Cardiac septum (tissue), 1 donor: Measurements from ENCODE around the gene PLEKHM2. TPM values are rescaled to one million over a fixed set of nuclear protein-coding genes. Genes with fewer than 3 reads are reported as not detected.
A peak's percentile ranks its signal among the peaks of the same experiment; 100 is the strongest.
"Not testable (repeated sequence)": the region's sequence is repeated elsewhere in the genome, so short reads cannot be mapped to it uniquely, and the experiment has no call there.

ENCODE experiments used
- DNase-seq: peaks from one replicate; pipeline ENCODE4 v3.0.0-alpha.2; 2020; ENCODE audit warnings: low spot score
- intact Hi-C: fragments of 100-400 bp; cut with DNase I; formaldehyde crosslinking; loops from one replicate; pipeline ENCODE4 v1.14.0; 2022
- total RNA-seq: library from RNA; stranded (reverse); fragmentation: NEBNext Ultra II Directional; extraction: Animal tissue kit (Norgen Biotek cat#: 25700); gene quantifications from one replicate; pipeline ENCODE4 v1.2.1, GENCODE V29; 2021
- donor health status: DM: no; HTN: no; CAD: no.

PLEKHM2 gene
- total RNA-seq, 1 donor from 2014 or later, result 93.1 TPM

- intact Hi-C loops, result no loop called here
- DNase-seq, result no peak
These were observed 9.3 kb downstream of the PLEKHM2 start for GRCh38 chr1:15693371-15693770.

- no peak for DNase-seq
- intact Hi-C loops, result no loop called here
These were observed 12.9 kb downstream of the PLEKHM2 start for GRCh38 chr1:15696956-15697521.

- intact Hi-C loops, result no loop called here
- DNase-seq, result no peak
These were observed 14.1 kb downstream of the PLEKHM2 start for GRCh38 chr1:15698201-15698600.

DNA sequence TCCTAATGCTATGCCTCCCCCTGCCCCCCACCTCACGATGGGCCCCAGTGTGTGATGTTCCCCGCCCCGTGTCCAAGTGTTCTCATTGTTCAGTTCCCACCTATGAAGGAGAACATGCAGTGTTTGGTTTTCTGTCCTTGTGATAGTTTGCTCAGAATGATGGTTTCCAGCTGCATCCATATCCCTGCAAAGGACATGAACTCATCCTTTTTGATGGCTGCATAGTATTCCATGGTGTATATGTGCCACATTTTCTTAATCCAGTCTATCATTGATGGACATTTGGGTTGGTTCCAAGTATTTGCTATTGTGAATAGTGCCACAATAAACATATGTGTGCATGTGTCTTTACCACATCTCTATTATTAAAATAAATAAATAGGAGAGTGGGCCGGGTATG is 15.2 kb downstream of the PLEKHM2 start:
- intact Hi-C loops, DNase-seq: not testable (repeated sequence)

GRCh38 chr1:15700508-15700907 is 16.4 kb downstream of the PLEKHM2 start:
- no peak for DNase-seq
- intact Hi-C loops, result loop anchor here (5.0 kb wide), 1 partner anchor 83 kb away; the partner anchor contains the start of gene DDI2

GRCh38 chr1:15701784-15702183 is 17.7 kb downstream of the PLEKHM2 start:
- no peak for DNase-seq
- intact Hi-C loops, result loop anchor here (5.0 kb wide), 1 partner anchor 84 kb away; the partner anchor contains the start of gene DDI2

DNA sequence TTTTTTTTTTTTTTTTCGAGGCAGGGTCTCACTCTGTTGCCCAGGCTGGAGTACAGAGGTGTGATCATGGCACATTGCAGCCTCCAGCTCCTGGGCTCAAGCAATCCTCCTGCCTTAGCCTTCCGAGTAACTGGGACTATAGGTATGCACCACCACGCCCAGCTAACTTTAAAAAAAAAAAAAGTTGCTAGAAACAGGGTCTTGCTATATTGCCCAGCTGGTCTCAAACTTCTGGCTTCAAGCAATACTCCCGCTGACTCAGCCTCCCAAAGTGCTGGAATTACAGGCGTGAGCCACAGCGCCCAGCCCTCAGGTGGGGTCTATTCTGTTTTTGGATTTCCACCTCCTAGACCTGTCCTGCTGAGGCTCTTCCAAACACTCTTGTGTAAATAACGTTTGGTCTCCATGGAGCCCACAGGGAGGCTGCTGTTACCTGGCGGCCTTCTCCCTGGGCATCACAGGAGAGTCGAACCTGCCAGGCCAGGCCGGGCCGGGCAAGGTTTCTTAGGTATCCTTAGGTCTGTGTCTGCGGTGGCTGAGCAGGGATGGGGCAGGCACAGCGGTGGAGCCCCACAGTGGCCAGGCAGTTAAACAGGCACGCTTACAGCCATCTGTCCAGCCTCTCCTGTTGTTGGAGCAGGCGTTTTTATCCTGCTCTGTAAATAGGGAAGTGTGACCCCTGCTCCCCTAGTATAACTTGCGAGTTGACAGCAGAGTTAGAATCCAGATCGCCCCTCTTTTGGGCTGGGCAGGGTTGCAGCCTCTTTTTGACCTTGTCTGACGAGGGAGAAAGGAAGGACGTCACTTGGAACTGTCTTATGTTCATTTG is 18.8 kb downstream of the PLEKHM2 start:
- intact Hi-C loops, result loop anchor here (5.0 kb wide), 1 partner anchor 86 kb away; the partner anchor contains the start of gene DDI2
- no peak for DNase-seq

- intact Hi-C loops, result loop anchor here (5.0 kb wide), 1 partner anchor 86 kb away; the partner anchor contains the start of gene DDI2
- DNase-seq, result peak; percentile 90
These were observed 19.4 kb downstream of the PLEKHM2 start for GRCh38 chr1:15703562-15703961.

GRCh38 chr1:15704526-15705183 is 20.5 kb downstream of the PLEKHM2 start:
- intact Hi-C loops, result loop anchor here (5.0 kb wide), 1 partner anchor 87 kb away; the partner anchor contains the start of gene DDI2

GRCh38 chr1:15705184-15705566 is 21.1 kb downstream of the PLEKHM2 start:
- no peak for DNase-seq
- intact Hi-C loops, result no loop called here

More at GRCh38 chr1:15704526-15705183, 20.5 kb downstream of the PLEKHM2 start:
- no peak for DNase-seq

DNA sequence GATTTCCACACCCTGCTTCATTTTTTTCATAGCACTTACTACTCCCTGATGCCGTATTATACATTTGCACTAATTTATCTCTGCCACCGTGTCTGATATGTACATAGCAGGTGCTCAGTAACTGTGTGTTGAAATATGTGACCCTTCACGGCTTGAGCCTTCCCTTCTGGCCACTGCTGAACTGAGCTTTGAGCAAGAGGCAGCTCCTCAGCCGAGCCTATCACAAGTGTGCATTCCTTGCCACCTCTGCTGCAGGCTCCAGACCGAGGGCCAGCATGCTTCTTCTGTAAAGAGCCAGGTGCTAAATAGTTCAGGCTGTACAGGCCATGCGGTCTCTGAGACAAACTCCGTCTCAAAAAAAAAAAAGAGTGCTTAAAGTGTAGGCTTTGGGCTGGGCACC is 22.6 kb downstream of the PLEKHM2 start:
- no peak for DNase-seq
- intact Hi-C loops, result no loop called here

- no peak for DNase-seq
- intact Hi-C loops, result no loop called here
These were observed 23.3 kb downstream of the PLEKHM2 start for GRCh38 chr1:15707239-15707925.

- intact Hi-C loops, result no loop called here
- DNase-seq, result no peak
These were observed 24.5 kb downstream of the PLEKHM2 start for GRCh38 chr1:15708486-15709137.

DNA sequence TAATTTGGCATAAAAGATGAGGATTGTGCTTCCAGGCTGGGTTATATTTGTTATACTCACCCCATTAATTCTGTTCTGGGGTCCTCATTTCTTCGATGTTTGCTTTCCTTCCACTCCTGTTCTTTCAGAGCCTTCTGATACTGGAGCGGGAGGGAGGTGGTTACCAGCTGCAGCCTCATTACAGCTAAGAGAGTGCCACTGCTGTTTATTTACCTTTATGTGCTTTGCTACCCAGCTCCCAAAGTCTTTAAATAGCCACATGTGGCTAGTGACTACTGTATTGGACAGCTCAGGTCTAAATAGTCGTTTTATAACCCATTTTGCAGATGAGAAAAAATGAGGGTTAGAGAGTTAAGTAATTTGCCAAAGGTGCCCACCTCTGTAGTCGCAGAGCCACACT is 25.1 kb downstream of the PLEKHM2 start:
- intact Hi-C loops, result no loop called here
- DNase-seq, result no peak

DNA sequence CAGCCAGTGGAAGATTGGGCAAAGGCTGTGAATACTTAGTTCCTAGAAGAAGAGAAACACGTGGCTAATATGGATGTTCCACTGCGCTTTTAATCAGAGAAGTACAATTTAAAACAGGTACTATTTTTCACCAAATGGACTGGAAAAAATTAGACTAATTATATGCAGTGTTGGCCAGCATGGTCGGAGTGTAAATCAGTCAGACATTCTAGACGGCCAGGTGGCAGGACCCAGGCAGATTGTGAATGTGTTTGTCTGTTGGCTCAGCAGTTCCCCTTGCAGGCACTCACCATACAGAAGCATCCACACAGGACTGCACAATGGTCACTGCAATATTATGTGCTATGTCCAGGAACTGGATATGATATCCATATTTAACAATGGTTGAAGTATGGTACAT is 28.0 kb downstream of the PLEKHM2 start:
- intact Hi-C loops, result no loop called here
- DNase-seq, result no peak

GRCh38 chr1:15714406-15715136 is 30.5 kb downstream of the PLEKHM2 start:
- intact Hi-C loops, result no loop called here
- DNase-seq, result no peak

GRCh38 chr1:15717418-15718125 is 33.5 kb downstream of the PLEKHM2 start:
- intact Hi-C loops, result no loop called here
- no peak for DNase-seq

DNA sequence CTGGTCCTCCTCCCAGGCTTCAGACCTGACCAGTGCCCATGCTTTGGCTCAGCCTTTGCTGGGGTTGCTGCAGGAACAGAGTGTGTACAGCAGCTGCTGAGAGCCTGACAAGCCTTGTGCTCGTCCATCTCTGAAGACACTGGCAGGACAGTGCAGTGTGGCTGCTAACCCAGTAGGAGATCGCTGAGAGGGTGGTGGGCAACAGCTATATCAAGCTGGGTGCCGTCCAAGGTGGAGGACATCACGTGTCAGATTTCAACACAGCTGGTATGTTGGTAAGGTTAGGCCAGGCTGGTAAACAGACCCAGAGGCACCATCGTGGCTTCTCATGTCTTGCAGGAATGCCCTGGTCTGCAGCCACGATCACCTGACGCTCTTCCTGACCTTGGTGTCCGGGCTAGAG is 34.1 kb downstream of the PLEKHM2 start:
- intact Hi-C loops, result no loop called here
- no peak for DNase-seq
